Memory B cell (primary cell): ENCODE results near the gene VWCE.
"Not testable (repeated sequence)": the region's sequence is repeated elsewhere in the genome, so short reads cannot be mapped to it uniquely, and the experiment has no call there.

ENCODE experiments used
- ATAC-seq: fragments of 150-1000 bp; cut with Tn5 transposase; 2 replicates; pipeline ENCODE4 v1.10.0; 2021; ENCODE audit warnings: low read depth, mild to moderate bottlenecking, moderate library complexity
- DNase-seq, 2 donors: peaks; one replicate each; pipeline ENCODE4 v3.0.0; 2022; ENCODE audit warnings: low spot score in 2 of 2
- H3K27ac Mint-ChIP-seq: one replicate; pipeline ENCODE4 v1.8.0; 2022; ENCODE audit warnings: mild to moderate bottlenecking, moderate library complexity, mixed read lengths
- H3K27me3 Mint-ChIP-seq: one replicate; pipeline ENCODE4 v1.8.0; 2022; ENCODE audit warnings: mixed read lengths
- H3K36me3 Mint-ChIP-seq: one replicate; pipeline ENCODE4 v1.8.0; 2022; ENCODE audit warnings: mild to moderate bottlenecking, mixed read lengths
- H3K4me1 Mint-ChIP-seq: one replicate; pipeline ENCODE4 v1.8.0; 2022; ENCODE audit warnings: mixed read lengths
- H3K4me3 Mint-ChIP-seq: one replicate; pipeline ENCODE4 v1.8.0; 2022; ENCODE audit warnings: mild to moderate bottlenecking, moderate library complexity, mixed read lengths
- H3K9me3 Mint-ChIP-seq: one replicate; pipeline ENCODE4 v1.8.0; 2022; ENCODE audit warnings: mixed read lengths

Gene VWCE

DNA sequence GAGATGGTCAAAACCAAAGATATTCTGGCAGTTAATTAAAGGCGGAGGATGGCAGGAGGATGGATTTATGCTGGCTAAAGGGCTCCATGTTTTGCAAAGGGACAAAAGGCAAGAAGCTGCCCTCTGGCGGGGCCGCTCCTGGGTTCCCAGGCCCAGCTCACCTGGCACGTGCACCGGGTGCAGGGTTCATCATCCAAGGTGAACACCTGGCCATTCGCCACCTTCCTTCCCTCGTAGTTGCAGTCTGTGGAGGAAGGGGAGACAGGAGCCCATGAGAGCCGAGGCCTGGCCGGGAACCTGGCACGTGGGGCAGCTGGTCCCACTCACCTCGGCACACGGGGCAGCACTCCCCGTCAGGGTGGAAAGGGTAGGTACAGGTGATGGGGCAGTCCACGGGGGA is 30.3 kb downstream of the VWCE start:
- Mint-ChIP-seq H3K4me1 (no peaks in the 10 kb centered on the region), H3K9me3 (no peaks in the 10 kb centered on the region), H3K36me3 (no peaks in the 10 kb centered on the region), H3K27me3 (no peaks in the 10 kb centered on the region), H3K4me3 (no peak overlapping the region), H3K27ac (no peak overlapping the region)
- no peak for ATAC-seq
- no peak for DNase-seq

- no peaks in the 10 kb centered on the region for H3K9me3 Mint-ChIP-seq
- H3K36me3 Mint-ChIP-seq: no peaks in the 10 kb centered on the region
- DNase-seq: no peak
- H3K4me1 Mint-ChIP-seq: no peaks in the 10 kb centered on the region
- H3K4me3 Mint-ChIP-seq: no peak overlapping the region
- no peak for ATAC-seq
- no peaks in the 10 kb centered on the region for H3K27me3 Mint-ChIP-seq
- no peak overlapping the region for H3K27ac Mint-ChIP-seq
Measured at GRCh38 chr11:61264371-61264770, 30.7 kb downstream of the VWCE start.

DNA sequence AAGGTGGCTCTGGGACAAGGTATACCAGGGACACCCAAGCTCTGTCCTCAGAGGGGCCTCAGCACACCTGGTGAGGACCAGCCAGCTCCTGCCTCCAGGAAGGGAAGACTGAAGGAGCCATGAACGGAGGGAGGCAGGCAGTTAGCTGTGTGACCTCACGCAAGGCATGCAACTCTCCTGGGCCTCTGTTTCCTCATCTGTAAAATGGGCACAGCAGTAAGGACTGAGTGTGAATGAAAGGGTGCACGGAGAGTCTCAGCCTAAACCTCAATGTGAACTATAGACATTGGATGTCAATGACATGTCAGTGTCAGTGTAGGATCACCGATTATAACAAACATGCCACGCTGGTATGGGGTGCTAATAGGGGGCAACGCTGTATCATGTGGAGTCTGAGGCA is 35.8 kb downstream of the VWCE start:
- no peak overlapping the region for H3K27ac Mint-ChIP-seq
- ATAC-seq (no peak), DNase-seq (no peak)
- H3K9me3 Mint-ChIP-seq: no peaks in the 10 kb centered on the region
- H3K27me3 Mint-ChIP-seq: no peaks in the 10 kb centered on the region
- no peaks in the 10 kb centered on the region for H3K4me1 Mint-ChIP-seq
- H3K4me3 Mint-ChIP-seq: no peak overlapping the region
- no peaks in the 10 kb centered on the region for H3K36me3 Mint-ChIP-seq

DNA sequence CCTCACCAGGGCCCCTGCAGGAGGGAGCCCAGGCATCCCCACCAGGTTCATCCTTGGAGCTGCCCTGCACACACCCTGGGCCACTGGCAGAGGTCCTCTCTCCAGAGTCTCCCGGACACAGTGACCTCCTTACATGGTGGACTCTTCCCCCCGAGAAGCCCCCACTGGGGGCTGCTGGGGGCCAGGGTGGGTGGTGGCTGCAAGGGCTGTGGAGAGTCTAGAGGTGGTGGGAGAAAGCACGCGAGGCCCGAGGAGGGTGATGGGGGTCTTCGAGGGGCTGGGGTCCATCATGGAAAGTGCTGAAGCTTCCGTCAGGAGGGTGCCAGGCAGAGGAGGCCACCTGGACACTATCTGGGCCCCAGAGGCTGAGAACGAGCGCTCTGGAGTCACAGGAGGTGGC is 36.6 kb downstream of the VWCE start:
- no peaks in the 10 kb centered on the region for H3K4me1 Mint-ChIP-seq
- no peaks in the 10 kb centered on the region for H3K9me3 Mint-ChIP-seq
- no peak overlapping the region for H3K4me3 Mint-ChIP-seq
- no peak for ATAC-seq
- DNase-seq: no peak
- no peak overlapping the region for H3K27ac Mint-ChIP-seq
- H3K36me3 Mint-ChIP-seq: no peaks in the 10 kb centered on the region
- H3K27me3 Mint-ChIP-seq: no peaks in the 10 kb centered on the region

- Mint-ChIP-seq H3K9me3 (no peaks in the 10 kb centered on the region), H3K27me3 (no peaks in the 10 kb centered on the region), H3K4me3 (no peak overlapping the region), H3K27ac (no peak overlapping the region), H3K36me3 (no peaks in the 10 kb centered on the region), H3K4me1 (no peaks in the 10 kb centered on the region)
- DNase-seq (no peak), ATAC-seq (no peak)
Measured at GRCh38 chr11:61256710-61257482, 38.2 kb downstream of the VWCE start.

- H3K4me3 Mint-ChIP-seq: no peak overlapping the region
- no peaks in the 10 kb centered on the region for H3K9me3 Mint-ChIP-seq
- H3K27ac Mint-ChIP-seq: no peak overlapping the region
- DNase-seq: peak; percentile 39 to 52
- H3K36me3 Mint-ChIP-seq: no peaks in the 10 kb centered on the region
- H3K27me3 Mint-ChIP-seq: no peaks in the 10 kb centered on the region
- ATAC-seq: peak; percentile 81
- H3K4me1 Mint-ChIP-seq: no peaks in the 10 kb centered on the region
Measured at GRCh38 chr11:61254403-61255025, 40.6 kb downstream of the VWCE start.

DNA sequence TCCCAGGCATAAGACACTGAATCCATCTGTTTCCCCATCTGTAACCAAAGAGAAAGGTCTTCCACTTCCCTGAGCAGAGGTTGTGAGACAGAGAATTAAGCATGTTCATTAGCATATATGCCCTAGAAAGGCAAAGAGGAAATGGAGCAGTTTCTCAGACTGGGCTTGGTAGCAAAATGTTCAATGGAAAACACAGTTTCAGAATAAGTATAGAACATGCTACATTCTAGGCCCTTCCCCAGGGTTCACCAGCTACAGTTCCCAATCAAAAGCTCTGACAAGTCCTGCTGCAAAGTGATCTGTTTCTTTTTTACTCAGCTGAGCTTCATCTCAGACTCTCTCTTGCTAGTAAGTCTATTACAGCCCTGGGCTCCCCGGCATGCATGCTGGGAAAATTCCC is 42.8 kb downstream of the VWCE start:
- ATAC-seq, H3K27ac Mint-ChIP-seq, H3K9me3 Mint-ChIP-seq: not testable (repeated sequence)

DNA sequence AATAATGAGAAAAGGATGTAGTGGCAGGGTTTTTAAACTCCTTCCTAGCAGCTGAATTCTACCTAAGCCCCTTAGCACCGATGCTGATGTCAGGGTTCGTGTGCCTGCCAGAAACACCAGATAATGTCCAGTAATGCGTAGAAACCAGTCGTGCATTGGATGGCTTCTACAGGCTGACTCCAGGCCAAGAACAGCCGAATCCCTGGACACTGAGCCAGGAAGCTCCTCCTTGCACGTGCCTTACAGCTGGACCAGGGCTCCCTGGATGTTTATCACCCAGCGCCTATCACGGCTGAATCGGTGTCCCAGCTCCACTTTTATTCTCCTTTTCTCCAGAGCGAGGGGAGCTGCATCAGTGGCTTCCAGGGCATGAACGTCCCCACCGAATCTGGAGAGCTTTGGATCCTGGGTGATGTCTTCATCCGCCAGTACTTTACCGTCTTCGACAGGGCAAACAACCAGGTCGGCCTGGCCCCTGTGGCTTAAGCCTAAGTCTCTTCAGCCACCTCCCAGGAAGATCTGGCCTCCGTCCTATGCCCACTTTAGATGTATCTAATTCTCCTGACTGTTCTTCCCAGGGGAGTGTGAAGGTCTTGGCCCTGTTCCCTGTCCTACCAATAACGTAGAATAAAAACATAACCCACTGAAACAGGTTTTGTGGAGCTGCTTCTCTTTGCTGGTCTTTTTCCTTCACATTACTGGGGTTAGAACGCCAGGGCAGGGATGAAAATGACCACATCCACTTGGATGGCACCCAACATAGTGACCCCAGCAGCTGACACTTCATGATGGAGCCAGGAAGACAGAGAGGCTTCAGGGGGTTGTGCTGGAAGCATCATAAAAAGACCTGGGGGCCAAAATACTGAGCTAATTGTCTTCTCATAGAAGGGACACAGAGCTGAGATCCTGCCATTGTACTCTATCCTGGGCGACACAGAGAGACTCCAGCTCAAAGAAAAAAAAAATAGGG is 44.0 kb downstream of the VWCE start:
- not testable (repeated sequence) for ATAC-seq, DNase-seq, H3K4me1 Mint-ChIP-seq, H3K9me3 Mint-ChIP-seq, H3K27ac Mint-ChIP-seq, H3K27me3 Mint-ChIP-seq, H3K36me3 Mint-ChIP-seq, H3K4me3 Mint-ChIP-seq

More for the DNA sequence above, 42.8 kb downstream of the VWCE start:
- H3K27me3 Mint-ChIP-seq, DNase-seq, H3K36me3 Mint-ChIP-seq, H3K4me1 Mint-ChIP-seq, H3K4me3 Mint-ChIP-seq: not testable (repeated sequence)

DNA sequence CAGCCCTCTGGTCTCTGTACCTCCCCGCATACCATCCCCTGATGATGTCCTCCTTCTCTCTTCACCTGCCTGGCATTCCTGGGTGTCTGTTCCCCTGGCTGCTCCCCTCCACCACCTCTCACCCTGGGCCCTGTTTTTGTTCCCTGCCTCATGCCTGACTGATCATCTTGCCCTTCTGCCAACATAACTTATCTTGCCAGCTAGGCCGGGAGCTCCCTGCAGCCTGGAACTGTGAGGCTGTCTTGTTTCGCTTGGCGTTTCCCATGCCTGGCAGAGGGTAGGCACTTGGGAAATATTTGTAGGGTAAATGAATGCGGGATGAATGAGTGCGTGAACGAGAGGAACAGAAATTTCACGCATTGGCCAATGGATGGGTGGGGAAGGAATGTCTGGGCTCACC is 45.9 kb downstream of the VWCE start:
- H3K4me1 Mint-ChIP-seq, DNase-seq, H3K4me3 Mint-ChIP-seq, ATAC-seq, H3K27ac Mint-ChIP-seq, H3K27me3 Mint-ChIP-seq, H3K36me3 Mint-ChIP-seq, H3K9me3 Mint-ChIP-seq: not testable (repeated sequence)

GRCh38 chr11:61248071-61248470 is 47.0 kb downstream of the VWCE start:
- H3K27ac Mint-ChIP-seq, H3K36me3 Mint-ChIP-seq, H3K4me3 Mint-ChIP-seq, H3K4me1 Mint-ChIP-seq, H3K9me3 Mint-ChIP-seq, ATAC-seq, H3K27me3 Mint-ChIP-seq, DNase-seq: not testable (repeated sequence)

GRCh38 chr11:61245284-61245964 is 49.7 kb downstream of the VWCE start:
- H3K27me3 Mint-ChIP-seq, H3K4me1 Mint-ChIP-seq: not testable (repeated sequence)

GRCh38 chr11:61241526-61241925 is 53.6 kb downstream of the VWCE start:
- DNase-seq, ATAC-seq, H3K4me3 Mint-ChIP-seq, H3K27ac Mint-ChIP-seq, H3K9me3 Mint-ChIP-seq, H3K27me3 Mint-ChIP-seq, H3K4me1 Mint-ChIP-seq, H3K36me3 Mint-ChIP-seq: not testable (repeated sequence)

More at GRCh38 chr11:61245284-61245964, 49.7 kb downstream of the VWCE start:
- DNase-seq, H3K9me3 Mint-ChIP-seq, ATAC-seq, H3K27ac Mint-ChIP-seq, H3K4me3 Mint-ChIP-seq, H3K36me3 Mint-ChIP-seq: not testable (repeated sequence)

DNA sequence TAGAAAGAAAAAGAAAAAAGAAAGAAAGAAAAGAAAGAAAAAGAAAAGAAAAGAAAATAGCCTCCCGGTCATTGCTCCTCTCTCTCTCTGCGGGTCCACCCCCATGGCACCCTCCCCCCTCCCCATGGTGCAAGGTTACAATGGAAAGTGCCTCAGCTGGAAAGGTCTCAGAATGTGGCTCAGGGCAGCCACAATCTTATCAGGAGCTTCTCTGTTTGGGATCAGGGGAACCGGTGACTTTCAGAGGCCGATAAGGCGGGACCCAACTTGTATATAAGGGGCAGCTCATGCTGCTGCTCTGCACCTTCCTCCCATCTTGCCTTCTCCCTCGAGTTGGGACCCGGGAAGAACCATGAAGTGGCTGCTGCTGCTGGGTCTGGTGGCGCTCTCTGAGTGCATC is 54.2 kb downstream of the VWCE start, which contains the start of gene PGA5:
Gene PGA5, plus strand, starts transcription at position 301 of the 400 bp plus-strand sequence. Its CDS starts 52 bp downstream, at position 353.
- H3K27ac Mint-ChIP-seq, H3K4me3 Mint-ChIP-seq, ATAC-seq, H3K9me3 Mint-ChIP-seq, H3K36me3 Mint-ChIP-seq, H3K27me3 Mint-ChIP-seq, DNase-seq, H3K4me1 Mint-ChIP-seq: not testable (repeated sequence)
